HG02852 (cell line): ENCODE data around the gene ETS1.

ENCODE experiments used
- ATAC-seq: cut with Tn5 transposase; IDR thresholded peaks from one replicate; pipeline ENCODE4 v1.9.1; 2021; ENCODE audit warnings: mild to moderate bottlenecking, moderate library complexity; ENCODE audit not compliant: unreplicated experiment

ETS1 gene

GRCh38 chr11:128619540-128620308 is 32.4 kb upstream of the ETS1 start:
- ATAC-seq, result no peak

- ATAC-seq, result no peak
These were observed 31.6 kb upstream of the ETS1 start for GRCh38 chr11:128619007-128619406.

- no peak for ATAC-seq
These were observed 31.2 kb upstream of the ETS1 start for GRCh38 chr11:128618603-128619002.

GRCh38 chr11:128616161-128616560 is 28.8 kb upstream of the ETS1 start:
- ATAC-seq, result no peak

- no peak for ATAC-seq
These were observed 28.3 kb upstream of the ETS1 start for GRCh38 chr11:128615612-128616011.

- ATAC-seq, result no peak
These were observed 27.7 kb upstream of the ETS1 start for GRCh38 chr11:128615076-128615475.

GRCh38 chr11:128614026-128614425 is 26.7 kb upstream of the ETS1 start:
- ATAC-seq, result no peak

- ATAC-seq, result no peak
These were observed 26.1 kb upstream of the ETS1 start for GRCh38 chr11:128613300-128613995.

- ATAC-seq, result peak; percentile 95
These were observed 23.6 kb upstream of the ETS1 start for GRCh38 chr11:128610721-128611617.

- ATAC-seq, result no peak
These were observed 22.4 kb upstream of the ETS1 start for GRCh38 chr11:128609785-128610184.

- ATAC-seq, result no peak
These were observed 21.5 kb upstream of the ETS1 start for GRCh38 chr11:128608746-128609407.

GRCh38 chr11:128607819-128608218 is 20.5 kb upstream of the ETS1 start:
- ATAC-seq, result no peak

GRCh38 chr11:128604723-128605122 is 17.4 kb upstream of the ETS1 start:
- ATAC-seq, result no peak

- peak; percentile 52 for ATAC-seq
These were observed 16.5 kb upstream of the ETS1 start for GRCh38 chr11:128603752-128604414.

GRCh38 chr11:128603003-128603696 is 15.8 kb upstream of the ETS1 start:
- no peak for ATAC-seq

- ATAC-seq, result no peak
These were observed 12.4 kb upstream of the ETS1 start for GRCh38 chr11:128599729-128600128.

- no peak for ATAC-seq
These were observed 11.3 kb upstream of the ETS1 start for GRCh38 chr11:128598506-128599150.

- ATAC-seq, result no peak
These were observed 10.7 kb upstream of the ETS1 start for GRCh38 chr11:128598096-128598495.

- no peak for ATAC-seq
These were observed 9.9 kb upstream of the ETS1 start for GRCh38 chr11:128597209-128597608.
